GM23338 (cell line): ENCODE data around the gene FAM149B1. TPM values are rescaled to one million over a fixed set of nuclear protein-coding genes. Genes with fewer than 3 reads are reported as not detected.

Source experiments
- ATAC-seq: fragments of 200-7000 bp; cut with Tn5 transposase; 3 replicates; pipeline ENCODE4 v1.9.1; 2020
- DNase-seq: peaks from one replicate; pipeline ENCODE4 v3.0.0-alpha.2; 2015; ENCODE audit warnings: low spot score
- H2AFZ ChIP-seq: fragments of 200-600 bp; sonication (generic); 2 replicates; pipeline ENCODE4 v1.8.0; 2016; ENCODE audit warnings: antibody characterized with exemption, mild to moderate bottlenecking, moderate library complexity
- H3F3A ChIP-seq: fragments of 200-600 bp; sonication (generic); replicated peaks from 2 replicates; pipeline ENCODE4 v1.8.0; 2017; ENCODE audit warnings: antibody characterized with exemption, mixed run types, low read depth
- H3K27ac ChIP-seq: fragments of 200-600 bp; sonication (generic); 2 replicates; pipeline ENCODE4 v1.6.1; 2016; ENCODE audit warnings: low read depth
- H3K27me3 ChIP-seq: fragments of 200-600 bp; sonication (generic); 2 replicates; pipeline ENCODE4 v1.8.0; 2016; ENCODE audit warnings: mild to moderate bottlenecking, mixed run types, moderate library complexity; ENCODE audit not compliant: insufficient read depth
- H3K36me3 ChIP-seq: fragments of 200-600 bp; sonication (generic); 2 replicates; pipeline ENCODE4 v1.8.0; 2016; ENCODE audit warnings: mild to moderate bottlenecking; ENCODE audit not compliant: insufficient read depth
- H3K4me1 ChIP-seq: fragments of 200-600 bp; sonication (generic); 2 replicates; pipeline ENCODE4 v1.8.0; 2016; ENCODE audit warnings: mild to moderate bottlenecking, moderate library complexity; ENCODE audit not compliant: insufficient read depth
- H3K4me2 ChIP-seq: fragments of 200-600 bp; sonication (generic); 2 replicates; pipeline ENCODE4 v1.7.1; 2017; ENCODE audit warnings: mixed run types
- H3K4me3 ChIP-seq: fragments of 200-600 bp; sonication (generic); 2 replicates; pipeline ENCODE4 v1.6.1; 2016; ENCODE audit warnings: mixed run types
- H3K79me2 ChIP-seq: fragments of 200-600 bp; sonication (generic); replicated peaks from 2 replicates; pipeline ENCODE4 v1.8.0; 2017; ENCODE audit warnings: mild to moderate bottlenecking; ENCODE audit not compliant: insufficient read depth
- H3K9me2 ChIP-seq: fragments of 200-600 bp; sonication (generic); 2 replicates; pipeline ENCODE4 v1.8.0; 2017; ENCODE audit not compliant: insufficient read depth
- H4K20me1 ChIP-seq: fragments of 200-600 bp; sonication (generic); replicated peaks from 2 replicates; pipeline ENCODE4 v1.8.0; 2017; ENCODE audit warnings: mild to moderate bottlenecking; ENCODE audit not compliant: insufficient read depth
- H3K27ac Mint-ChIP-seq: 2 replicates; pipeline ENCODE4 v1.8.0; 2020; ENCODE audit warnings: inconsistent platforms, mild to moderate bottlenecking, moderate library complexity, mixed read lengths
- H3K27me3 Mint-ChIP-seq: 3 replicates; pipeline ENCODE4 v1.8.0; 2022; ENCODE audit warnings: low read depth, mild to moderate bottlenecking, moderate library complexity, mixed read lengths, inconsistent platforms; ENCODE audit not compliant: insufficient read depth, poor library complexity
- H3K36me3 Mint-ChIP-seq: 3 replicates; pipeline ENCODE4 v1.8.0; 2021; ENCODE audit warnings: low read depth, mild to moderate bottlenecking, inconsistent platforms, moderate library complexity, mixed read lengths
- H3K4me1 Mint-ChIP-seq: 3 replicates; pipeline ENCODE4 v1.8.0; 2020; ENCODE audit warnings: mild to moderate bottlenecking, inconsistent platforms, mixed read lengths
- H3K4me3 Mint-ChIP-seq: 3 replicates; pipeline ENCODE4 v1.8.0; 2021; ENCODE audit warnings: moderate library complexity, mild to moderate bottlenecking, inconsistent platforms, mixed read lengths
- H3K9me3 Mint-ChIP-seq: 3 replicates; pipeline ENCODE4 v1.8.0; 2020; ENCODE audit warnings: moderate library complexity, mild to moderate bottlenecking, inconsistent platforms, mixed read lengths
- ETS1 ChIP-seq: IDR thresholded peaks from 2 replicates; pipeline ENCODE4 v1.6.1; 2016; ENCODE audit warnings: antibody characterized with exemption
- EZH2 ChIP-seq: fragments of 200-600 bp; sonication (generic); IDR thresholded peaks from one replicate; pipeline ENCODE4 v1.8.0; 2017; ENCODE audit warnings: antibody characterized with exemption, mild to moderate bottlenecking, low read depth; ENCODE audit not compliant: unreplicated experiment
- EZH2phosphoT487 ChIP-seq: fragments of 200-600 bp; sonication (generic); IDR thresholded peaks from one replicate; pipeline ENCODE4 v1.8.1; 2018; ENCODE audit warnings: antibody characterized with exemption; ENCODE audit not compliant: unreplicated experiment
- JUNB ChIP-seq: IDR thresholded peaks from one replicate; pipeline ENCODE4 v1.6.1; 2016; ENCODE audit warnings: antibody characterized with exemption; ENCODE audit not compliant: unreplicated experiment
- NANOG ChIP-seq: IDR thresholded peaks from 2 replicates; pipeline ENCODE4 v1.6.1; 2016; ENCODE audit warnings: antibody characterized with exemption, borderline replicate concordance
- STAT1 ChIP-seq: IDR thresholded peaks from one replicate; pipeline ENCODE4 v1.6.1; 2016; ENCODE audit warnings: antibody characterized with exemption; ENCODE audit not compliant: unreplicated experiment
- ZNF331 ChIP-seq: fragments of 250-450 bp; sonication (Bioruptor Pico); IDR thresholded peaks from 2 replicates; pipeline ENCODE4 v1.5.0; 2020; ENCODE audit warnings: low read depth, mild to moderate bottlenecking, moderate library complexity
- ZNF462 ChIP-seq: fragments of 250-450 bp; sonication (Bioruptor Pico); IDR thresholded peaks from 2 replicates; pipeline ENCODE4 v1.5.0; 2020; ENCODE audit warnings: mild to moderate bottlenecking, moderate library complexity
- polyA plus RNA-seq: library from polyadenylated mRNA; unstranded; fragments of >200 nt; fragmentation: Nextera tagmentation; extraction: Ambion mirVana; gene quantifications from 2 replicates; pipeline ENCODE4 v1.2.1, GENCODE V29; 2016
- total RNA-seq: library from RNA; depleted of rRNA; stranded (reverse); fragments of >200 nt; shearing (Covaris generic); gene quantifications from 2 replicates; pipeline ENCODE4 v1.2.3, GENCODE V29; 2014

FAM149B1 gene
- total and polyA plus RNA-seq, 2 experiments from 2014 or later = 11.2 to 19.3 TPM

- peaks cover 33% of the 10 kb centered on the region for H3K9me3 Mint-ChIP-seq
- no peak for TF ChIP-seq STAT1
- TF ChIP-seq NANOG = no peak
- TF ChIP-seq EZH2phosphoT487 = no peak
- no peak for TF ChIP-seq JUNB
- no peak for TF ChIP-seq ETS1
- TF ChIP-seq ZNF331 = no peak
- no peak for TF ChIP-seq ZNF462
- no peak for TF ChIP-seq EZH2
- ATAC-seq = no peak
Observed at GRCh38 chr10:73205890-73206289, 38.0 kb downstream of the FAM149B1 start.

More at GRCh38 chr10:73205890-73206289, 38.0 kb downstream of the FAM149B1 start:
- H3K4me1 Mint-ChIP-seq = no peaks in the 10 kb centered on the region
- H3K27me3 Mint-ChIP-seq = peaks cover 2% of the 10 kb centered on the region
- peaks cover 39% of the 10 kb centered on the region for H3K36me3 Mint-ChIP-seq
- H3K36me3 ChIP-seq = no peaks in the 10 kb centered on the region
- H3K79me2 ChIP-seq = no peaks in the 10 kb centered on the region
- H3K27me3 ChIP-seq = no peaks in the 10 kb centered on the region
- H3K27ac Mint-ChIP-seq = no peak overlapping the region
- no peak overlapping the region for H3K4me2 ChIP-seq
- H3K4me3 Mint-ChIP-seq = no peak overlapping the region
- H2AFZ ChIP-seq = no peak overlapping the region
- no peaks in the 10 kb centered on the region for H3K9me2 ChIP-seq
- no peaks in the 10 kb centered on the region for H3F3A ChIP-seq
- H3K4me3 ChIP-seq = no peak overlapping the region
- H3K27ac ChIP-seq = no peak overlapping the region
- H4K20me1 ChIP-seq = no peaks in the 10 kb centered on the region
- no peak for DNase-seq
- no peaks in the 10 kb centered on the region for H3K4me1 ChIP-seq
